HG03095 (cell line): ENCODE results near the gene MEOX1.

Source experiments
- ATAC-seq: cut with Tn5 transposase; IDR thresholded peaks from one replicate; pipeline ENCODE4 v1.9.1; 2021; ENCODE audit warnings: moderate library complexity; ENCODE audit not compliant: unreplicated experiment

The MEOX1 gene

DNA sequence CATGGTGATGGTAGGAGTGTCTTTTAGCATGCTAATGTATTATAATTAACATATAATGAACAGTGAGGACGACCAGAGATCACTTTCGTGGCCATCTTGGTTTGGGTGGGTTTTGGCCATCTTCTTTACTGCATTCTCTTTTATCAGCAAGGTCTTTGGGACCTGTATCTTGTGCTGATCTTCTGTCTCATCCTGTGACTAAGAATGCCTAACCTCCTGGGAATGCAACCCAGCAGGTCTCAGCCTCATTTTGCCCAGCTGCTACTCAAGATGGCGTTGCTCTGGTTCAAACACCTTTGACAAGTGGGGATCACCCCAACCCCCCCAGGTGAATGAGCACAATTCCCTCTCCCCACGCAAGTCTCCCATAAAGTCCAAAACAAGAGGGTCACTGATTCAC lies 66.3 kb downstream of the MEOX1 start:
- ATAC-seq, result no peak

DNA sequence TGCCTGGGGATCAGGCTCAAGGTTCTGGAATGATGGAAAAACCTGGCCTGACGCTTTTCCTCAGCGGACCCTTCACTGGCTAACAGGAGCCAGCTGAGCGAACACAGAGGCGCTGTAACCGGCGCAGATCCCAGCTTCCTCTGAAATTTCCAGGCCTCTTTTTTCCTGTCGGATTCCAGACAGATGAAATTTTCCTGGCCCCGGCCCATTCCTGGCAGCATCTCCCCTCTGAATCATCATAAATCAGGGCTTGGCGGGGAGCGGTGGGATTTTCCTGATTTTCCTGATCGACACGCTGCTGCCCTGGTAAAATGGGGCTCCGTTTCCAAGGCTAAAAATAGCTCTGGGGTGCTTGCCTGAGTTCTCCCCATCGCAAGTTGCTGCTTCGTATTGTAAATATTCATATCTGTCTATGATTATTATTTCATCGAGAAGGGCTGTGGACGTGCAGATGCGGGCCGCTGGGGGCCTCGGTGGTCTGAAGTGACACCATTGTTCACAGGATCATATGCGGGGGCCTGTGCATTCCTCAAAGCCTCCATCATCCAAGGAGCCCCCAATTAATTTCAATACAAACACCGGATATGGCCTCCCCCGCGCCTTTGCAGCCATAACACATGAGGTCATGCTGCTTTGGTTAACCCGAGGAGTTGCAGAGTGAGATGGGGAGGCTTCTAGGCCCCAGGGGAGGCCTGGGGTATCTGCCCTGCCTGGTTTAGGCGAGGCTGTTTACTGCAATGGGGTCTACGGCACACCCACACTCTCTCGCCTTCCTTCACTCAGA lies 69.8 kb downstream of the MEOX1 start:
- no peak for ATAC-seq

DNA sequence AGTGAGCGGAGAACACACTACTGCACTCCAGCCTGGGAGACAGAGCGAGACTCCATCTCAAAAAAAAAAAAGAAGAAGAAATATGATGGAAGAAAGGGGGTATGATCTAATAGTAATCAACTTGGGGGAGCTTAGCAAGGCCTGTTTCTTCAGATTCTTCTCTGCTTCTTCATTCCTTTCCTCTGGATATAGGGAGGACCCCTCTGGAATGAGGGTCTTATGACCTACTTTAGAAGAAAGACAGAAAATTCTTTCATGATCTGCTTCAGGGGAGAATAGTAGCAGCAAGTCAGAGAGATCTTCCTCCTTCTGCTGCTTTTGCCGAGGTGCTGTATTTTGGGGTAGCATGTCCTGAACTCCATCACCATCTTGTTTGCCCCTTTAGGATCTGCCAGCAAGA lies 70.7 kb downstream of the MEOX1 start:
- ATAC-seq, result no peak
